HG02623 (cell line): ENCODE results near the gene FOCAD.

Experiments used
- ATAC-seq: cut with Tn5 transposase; IDR thresholded peaks from one replicate; pipeline ENCODE4 v1.9.1; 2021; ENCODE audit warnings: moderate library complexity; ENCODE audit not compliant: unreplicated experiment

The FOCAD gene

GRCh38 chr9:20996809-20997208 lies 312.8 kb downstream of the FOCAD start:
- ATAC-seq = peak; percentile 59

GRCh38 chr9:20997503-20998076 lies 313.5 kb downstream of the FOCAD start:
- peak; percentile 76 for ATAC-seq

- no peak for ATAC-seq
These were observed 317.5 kb downstream of the FOCAD start for GRCh38 chr9:21001581-21001980.

GRCh38 chr9:21002040-21002439 lies 318.0 kb downstream of the FOCAD start:
- no peak for ATAC-seq

- no peak for ATAC-seq
These were observed 331.2 kb downstream of the FOCAD start for GRCh38 chr9:21015129-21015815.

GRCh38 chr9:21015995-21016394 lies 331.9 kb downstream of the FOCAD start:
- no peak for ATAC-seq

- ATAC-seq = no peak
These were observed 332.8 kb downstream of the FOCAD start for GRCh38 chr9:21016701-21017491.

- ATAC-seq = no peak
These were observed 334.1 kb downstream of the FOCAD start for GRCh38 chr9:21018177-21018576.

- no peak for ATAC-seq
These were observed 339.8 kb downstream of the FOCAD start for GRCh38 chr9:21023861-21024260.

GRCh38 chr9:21027295-21027694 lies 343.2 kb downstream of the FOCAD start:
- ATAC-seq = no peak

GRCh38 chr9:21028466-21028865 lies 344.4 kb downstream of the FOCAD start:
- no peak for ATAC-seq

- no peak for ATAC-seq
These were observed 345.6 kb downstream of the FOCAD start for GRCh38 chr9:21029661-21030060.

- ATAC-seq = peak; percentile 74
These were observed 346.5 kb downstream of the FOCAD start for GRCh38 chr9:21030389-21031035.

GRCh38 chr9:21031091-21031807 lies 347.2 kb downstream of the FOCAD start, which contains the start of gene HACD4:
Gene HACD4, minus strand, starts transcription at chr9:21031640. Its CDS starts 50 bp downstream, at chr9:21031590.
- peak; percentile 65 for ATAC-seq

GRCh38 chr9:21031808-21032183 lies 347.7 kb downstream of the FOCAD start:
- no peak for ATAC-seq

GRCh38 chr9:21037278-21037677 lies 353.2 kb downstream of the FOCAD start:
- no peak for ATAC-seq

- no peak for ATAC-seq
These were observed 355.2 kb downstream of the FOCAD start for GRCh38 chr9:21039302-21039701.

- ATAC-seq = no peak
These were observed 358.4 kb downstream of the FOCAD start for GRCh38 chr9:21042466-21042865.

- no peak for ATAC-seq
These were observed 359.8 kb downstream of the FOCAD start for GRCh38 chr9:21043841-21044240.
